GOT3 (cell line): ENCODE measurements around the gene CLUH.

ENCODE experiments used
- DNase-seq: peaks from one replicate; lab custom pipeline; 2025; ENCODE audit warnings: mixed read lengths; lab: John Stamatoyannopoulos, UW

Gene CLUH

DNA sequence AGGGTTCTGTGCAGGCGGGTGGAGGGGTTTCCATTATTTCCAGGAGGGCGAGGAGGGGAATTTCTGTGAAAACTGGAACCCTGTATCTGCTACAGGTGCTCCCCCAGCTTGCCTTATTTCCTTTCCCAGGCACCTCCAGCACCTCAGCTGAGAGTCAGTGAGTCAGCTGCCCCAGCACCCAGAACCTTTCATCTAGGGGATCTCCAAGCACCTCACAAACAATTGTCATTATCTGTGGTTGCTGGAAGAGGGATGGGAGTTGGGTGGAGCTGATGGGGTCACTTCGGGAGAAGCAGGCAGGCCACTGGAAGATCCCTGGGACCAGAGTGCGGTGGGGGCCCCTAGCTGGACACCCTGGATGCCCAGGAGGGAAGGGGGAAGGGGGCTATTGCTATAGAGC, 10.0 kb upstream of the CLUH start:
- no peak for DNase-seq

DNA sequence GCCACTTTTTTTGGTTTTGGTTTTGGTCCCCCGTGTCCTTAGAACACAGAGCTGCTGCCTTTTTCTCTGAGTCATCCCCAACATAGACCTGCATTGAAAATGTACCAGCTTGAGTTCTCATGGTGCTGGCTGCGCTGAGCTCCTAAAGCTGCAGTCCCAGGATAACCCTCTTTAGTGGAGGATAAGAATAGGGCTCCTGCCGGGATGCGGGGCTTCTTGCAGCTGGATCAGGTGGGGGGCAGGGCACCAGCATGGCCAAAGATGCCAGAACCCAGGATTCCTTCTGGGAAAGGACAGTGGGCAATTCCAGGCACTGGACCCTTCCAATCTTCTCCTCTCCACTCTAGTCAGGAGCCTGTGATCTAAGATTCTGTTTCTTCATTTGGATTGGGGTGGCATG, 8.3 kb upstream of the CLUH start:
- no peak for DNase-seq

DNA sequence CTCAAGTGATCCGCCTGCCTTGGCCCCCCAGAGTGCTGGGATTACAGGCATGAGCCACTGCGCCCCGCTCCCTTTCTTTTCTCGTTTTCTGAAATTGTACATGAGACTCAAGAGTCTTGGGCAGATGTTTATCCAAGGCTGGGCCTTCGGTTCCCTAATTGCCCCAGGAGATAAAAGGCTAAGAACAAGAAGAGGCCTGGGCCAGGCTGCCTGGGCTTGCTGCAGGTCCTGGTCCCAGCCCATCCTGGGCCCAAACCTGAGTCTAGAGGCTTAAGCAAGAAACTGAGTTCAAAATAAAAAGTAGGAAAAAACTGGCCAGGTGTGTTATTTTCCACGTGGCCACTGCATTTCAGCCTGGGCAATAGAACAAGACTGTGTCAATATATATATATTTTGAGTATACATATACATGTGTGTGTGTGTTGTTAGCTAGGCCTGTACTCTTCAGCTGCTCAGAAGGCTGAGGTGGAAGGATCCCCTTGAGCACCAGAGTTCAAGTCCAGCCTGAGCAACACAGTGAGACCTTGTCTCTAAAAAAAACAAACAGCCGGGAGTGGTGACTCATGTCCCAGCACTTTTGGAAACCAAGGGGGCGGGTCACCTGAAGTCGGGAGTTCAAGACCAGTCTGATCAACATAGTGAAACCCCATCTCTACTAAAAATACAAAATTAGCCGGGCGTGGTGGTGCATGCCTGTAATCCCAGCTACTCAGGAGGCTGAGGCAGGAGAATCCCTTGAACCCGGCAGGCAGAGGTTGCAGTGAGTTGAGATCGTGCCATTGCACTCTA, 6.8 kb upstream of the CLUH start:
- DNase-seq = no peak

DNA sequence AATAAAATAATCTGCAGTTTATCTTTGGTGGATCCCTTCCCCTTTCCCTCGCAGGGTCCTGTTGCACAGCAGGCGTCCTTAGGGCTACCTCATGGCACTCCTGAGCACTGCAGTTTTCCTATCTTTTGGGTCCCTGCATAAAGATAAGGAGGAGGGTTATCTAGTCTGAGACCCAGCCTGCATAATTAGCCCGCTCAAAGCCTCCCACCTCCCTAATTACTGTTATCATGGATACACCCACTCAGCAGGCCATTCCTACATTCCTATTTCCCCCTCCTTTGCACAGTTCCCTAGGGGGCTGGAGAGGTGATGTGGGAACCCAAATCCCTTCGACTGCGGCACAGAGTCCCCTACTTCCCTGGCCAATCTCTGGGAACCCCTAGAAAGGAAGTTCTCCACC, 5.1 kb upstream of the CLUH start:
- no peak for DNase-seq

DNA sequence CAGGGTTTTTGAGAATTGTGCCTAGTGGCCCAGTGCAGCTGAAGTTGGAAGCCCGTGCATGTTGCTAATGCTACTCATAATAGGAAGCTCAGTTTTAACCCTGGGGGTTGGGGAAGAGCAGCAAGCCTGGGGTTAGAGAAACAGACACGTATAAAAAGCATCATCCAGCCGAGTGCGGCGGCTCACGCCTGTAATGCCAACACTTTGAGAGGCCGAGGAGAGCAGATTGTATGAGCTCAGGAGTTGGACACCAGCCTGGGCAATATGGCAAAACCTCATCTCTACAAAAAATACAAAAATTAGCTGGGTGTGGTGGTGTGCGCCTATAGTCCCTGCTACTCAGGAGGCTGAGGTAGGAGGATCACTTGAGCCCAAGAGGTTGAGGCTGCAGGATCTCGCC, 2.3 kb upstream of the CLUH start:
- DNase-seq = no peak

DNA sequence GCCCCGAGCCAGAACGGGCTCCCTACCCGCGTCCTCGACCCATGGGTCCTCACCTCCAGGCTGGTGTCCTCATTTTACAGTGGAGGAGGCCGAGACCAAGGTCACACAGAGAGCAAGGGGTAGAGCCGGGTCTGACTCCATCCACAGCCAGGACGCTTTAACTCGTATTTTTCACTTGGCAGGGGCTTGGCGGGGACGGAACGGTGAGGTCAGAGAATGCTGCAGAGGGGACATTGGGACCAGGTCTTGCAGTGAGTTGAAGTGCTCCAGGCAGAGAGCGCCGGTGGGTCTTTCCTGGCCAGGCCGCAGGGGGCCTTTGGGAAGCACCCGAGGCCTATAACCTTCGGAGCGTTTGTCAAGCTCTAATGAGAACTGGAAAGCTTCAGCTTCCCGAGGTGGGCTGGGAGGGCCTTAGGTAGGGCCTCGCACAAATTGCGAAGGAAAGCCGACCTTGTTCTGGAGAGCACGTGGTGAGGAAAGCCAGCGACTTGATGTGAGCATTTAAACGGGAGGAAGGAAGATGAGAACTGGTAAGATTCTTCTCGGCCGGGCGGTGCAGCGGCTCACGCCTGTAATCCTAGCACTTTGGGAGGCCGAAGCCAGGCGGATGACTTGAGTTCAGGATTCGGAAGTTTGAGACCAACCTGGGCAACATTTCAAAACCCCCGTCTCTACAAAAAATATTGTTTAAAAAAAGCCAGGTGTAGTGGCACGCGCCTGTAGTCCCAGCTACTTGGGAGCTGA, 908 bp upstream of the CLUH start:
- DNase-seq = no peak

DNA sequence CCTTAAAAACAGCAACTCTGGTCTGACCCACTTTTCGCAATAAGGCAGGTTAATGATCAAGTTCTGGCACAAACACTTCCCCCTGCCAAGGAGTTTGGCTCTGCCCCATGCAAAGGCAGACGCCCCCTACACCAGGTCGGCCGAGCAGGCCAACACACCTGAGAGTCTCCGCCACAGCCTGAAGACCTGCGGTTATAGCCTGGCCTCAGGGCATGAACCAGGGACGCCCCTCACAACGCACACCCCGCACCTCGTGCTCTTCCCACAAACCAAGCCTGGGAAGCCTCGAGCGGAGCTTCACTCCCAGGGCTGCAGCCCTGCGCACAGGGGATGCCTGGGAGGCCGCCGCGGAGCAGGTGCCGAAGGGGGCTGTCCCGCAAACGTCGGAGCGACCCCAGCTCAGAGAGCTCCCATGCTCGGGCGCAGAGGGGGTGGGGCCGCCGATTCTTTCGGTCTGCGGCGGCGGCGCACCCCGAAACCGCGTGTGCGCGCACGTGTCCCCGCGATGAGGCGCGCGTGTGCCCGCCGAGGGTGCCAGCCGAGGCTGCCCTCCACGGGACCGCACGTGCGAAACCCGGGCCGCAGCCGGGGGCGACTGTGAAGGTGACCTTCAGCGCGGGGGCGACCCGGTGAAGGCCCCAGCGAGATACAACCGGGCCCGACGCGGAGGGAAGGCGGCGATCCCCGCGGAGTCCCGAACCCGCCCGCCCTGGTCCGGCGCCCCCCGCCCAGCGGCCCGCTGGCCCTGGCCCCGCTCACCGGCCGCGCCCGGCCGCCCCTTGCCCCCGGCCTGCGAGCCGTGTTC, 559 bp downstream of the CLUH start:
- DNase-seq = no peak

DNA sequence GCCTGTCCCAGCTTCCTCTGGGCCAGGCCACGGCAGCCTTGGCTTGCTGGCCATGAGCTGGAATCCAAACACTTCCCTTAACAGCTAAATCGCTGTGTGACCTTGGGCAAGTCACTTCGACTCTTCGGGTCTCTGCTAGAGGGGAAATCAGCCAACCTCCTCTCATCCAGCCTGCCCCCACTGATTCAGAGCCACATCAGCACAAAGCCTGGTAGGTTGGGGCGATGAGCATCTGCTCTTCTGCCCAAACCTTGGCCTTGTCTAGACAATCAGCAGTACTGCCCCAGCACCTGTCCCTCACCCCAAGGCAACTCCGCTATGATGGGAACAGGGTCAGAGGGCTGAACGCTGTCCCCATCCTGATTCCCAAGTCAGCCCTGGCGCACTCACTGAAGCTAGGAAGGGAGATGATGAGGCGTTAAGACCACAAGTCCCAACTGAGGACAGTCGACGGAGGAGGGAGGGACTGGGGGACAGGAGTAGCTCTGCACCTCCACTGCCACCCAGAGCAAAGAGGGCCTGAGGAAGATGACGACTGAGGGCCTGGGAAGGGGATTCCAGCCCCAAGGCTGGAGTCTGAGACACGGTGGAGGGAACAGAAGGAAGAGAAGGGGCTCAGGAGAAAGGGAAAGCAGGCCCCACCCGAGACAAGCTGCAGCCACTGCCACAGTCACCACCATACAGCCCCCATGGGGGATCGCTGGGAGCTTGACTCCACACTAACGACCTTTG, 1.3 kb downstream of the CLUH start:
- DNase-seq = no peak

DNA sequence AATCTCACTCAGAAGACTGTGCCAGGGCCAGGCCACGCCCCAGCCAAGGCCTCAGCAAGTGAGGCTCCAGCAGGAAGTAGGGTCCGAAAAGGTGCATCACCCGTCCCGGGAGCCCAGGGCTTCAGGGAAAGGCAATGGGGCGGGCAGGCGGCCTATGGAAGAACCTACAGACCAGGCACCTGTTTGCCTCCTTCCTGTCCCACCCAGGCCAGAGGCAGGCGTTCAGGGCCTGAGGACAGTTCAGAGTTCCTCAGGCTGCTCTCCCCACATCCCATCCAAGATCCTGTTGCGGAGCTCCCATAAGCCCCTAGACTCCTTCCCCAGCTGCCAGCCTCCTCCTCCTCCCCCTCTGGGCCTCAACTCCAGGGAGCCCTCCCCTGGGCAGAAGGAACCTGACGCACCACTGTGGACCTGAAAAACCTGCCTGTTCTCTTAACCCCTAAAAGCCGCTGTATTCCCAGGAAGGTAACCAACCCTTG, 2.3 kb downstream of the CLUH start:
- DNase-seq = no peak

DNA sequence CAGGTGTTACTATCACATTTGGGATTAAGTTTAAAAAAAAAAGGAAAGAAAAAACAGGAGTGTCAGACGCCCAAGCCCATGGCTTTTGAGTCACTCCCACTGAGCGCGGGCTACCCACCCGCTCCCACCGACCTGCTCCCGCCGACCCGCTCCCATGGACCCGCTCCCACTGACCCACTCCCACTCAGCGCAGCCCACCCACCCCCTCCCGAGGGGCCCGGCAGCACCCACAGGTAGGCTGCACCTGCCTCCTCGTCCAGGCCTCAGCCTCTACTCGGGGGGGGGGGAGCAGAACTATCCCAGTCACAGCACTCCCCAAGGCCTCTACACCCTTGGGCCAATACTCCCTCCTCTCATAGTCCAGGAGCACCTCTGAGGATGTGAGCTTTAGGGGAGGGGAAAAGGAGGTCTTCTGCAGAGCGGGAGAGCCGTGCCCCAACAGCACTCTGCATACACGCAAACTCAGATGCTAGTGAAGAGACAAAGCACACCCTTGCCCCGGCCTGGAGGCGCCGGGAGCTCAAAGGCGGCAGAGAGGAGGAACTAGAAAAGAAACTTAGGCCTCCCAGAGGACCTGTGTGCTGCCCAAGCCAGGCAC, 2.9 kb downstream of the CLUH start:
- DNase-seq = no peak

DNA sequence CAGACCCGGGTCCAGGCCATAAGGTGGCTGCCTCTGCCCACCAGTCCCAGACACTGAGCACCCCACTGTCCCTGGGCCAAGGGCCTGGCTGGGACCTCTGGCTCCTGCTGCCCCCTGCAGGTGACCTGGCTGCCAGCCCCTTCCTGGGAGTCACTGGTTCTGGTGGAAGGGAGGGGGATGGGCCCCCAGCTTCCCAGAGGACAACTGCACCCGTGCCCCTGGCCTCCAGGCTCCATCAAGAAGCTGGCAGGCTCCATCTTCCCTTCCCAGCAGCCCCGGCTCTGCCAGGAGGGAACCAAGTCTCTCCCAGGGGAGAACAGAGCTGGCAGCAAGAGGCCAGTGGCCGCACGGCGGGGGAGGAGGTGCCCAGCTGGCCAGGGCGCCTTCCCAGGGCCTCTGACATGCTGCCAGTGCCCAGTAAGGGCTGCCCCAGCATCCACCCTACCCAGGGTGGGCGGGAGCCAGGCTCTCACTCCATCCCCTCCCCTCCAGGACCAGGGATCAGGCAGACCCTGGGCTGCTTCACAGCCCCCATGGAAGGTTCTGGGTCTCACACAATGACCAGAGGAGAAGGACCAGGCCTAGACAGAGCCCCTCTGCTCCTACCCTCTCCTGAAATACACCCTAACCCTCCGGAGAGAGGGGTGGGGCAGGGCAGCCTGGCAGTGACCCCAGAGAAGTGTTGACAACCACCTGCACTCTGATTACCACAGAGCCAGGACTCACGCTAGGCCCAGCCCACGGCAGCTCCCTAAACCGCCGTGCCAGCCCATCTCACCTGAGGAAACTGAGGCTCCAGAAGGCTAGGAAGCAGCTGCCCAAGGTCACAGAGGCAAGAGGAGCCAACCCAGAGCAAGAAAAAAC, 3.6 kb downstream of the CLUH start:
- no peak for DNase-seq

DNA sequence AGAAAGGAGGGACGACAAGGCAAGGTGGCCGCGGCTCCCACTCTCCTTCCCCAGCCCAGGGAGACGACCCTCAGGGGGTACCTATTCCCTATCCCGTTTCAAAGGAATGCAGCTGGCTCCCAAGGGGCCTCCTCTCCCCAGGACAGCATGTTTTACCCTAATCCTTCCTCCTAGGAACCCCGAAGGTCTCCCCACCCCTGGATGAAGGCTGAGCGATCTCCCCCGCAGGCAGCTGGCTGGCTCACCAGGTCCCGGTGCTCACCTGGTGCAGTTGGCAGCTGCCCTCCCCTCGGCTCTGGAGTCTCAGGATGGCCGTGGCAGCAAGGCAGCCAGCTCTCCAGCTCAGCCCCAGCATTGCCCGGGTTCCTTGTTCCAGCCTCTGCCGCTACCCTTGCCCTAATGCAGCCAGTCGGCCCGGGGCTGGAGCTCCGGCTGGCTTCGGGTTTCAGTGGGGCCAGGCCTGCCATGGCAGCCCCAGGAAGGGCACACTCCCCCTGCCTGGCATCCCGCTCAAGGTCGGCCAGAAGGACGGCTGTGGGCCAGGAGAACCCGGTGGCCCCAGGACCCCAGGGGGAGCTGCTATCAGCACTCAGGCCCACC, 4.6 kb downstream of the CLUH start:
- no peak for DNase-seq

DNA sequence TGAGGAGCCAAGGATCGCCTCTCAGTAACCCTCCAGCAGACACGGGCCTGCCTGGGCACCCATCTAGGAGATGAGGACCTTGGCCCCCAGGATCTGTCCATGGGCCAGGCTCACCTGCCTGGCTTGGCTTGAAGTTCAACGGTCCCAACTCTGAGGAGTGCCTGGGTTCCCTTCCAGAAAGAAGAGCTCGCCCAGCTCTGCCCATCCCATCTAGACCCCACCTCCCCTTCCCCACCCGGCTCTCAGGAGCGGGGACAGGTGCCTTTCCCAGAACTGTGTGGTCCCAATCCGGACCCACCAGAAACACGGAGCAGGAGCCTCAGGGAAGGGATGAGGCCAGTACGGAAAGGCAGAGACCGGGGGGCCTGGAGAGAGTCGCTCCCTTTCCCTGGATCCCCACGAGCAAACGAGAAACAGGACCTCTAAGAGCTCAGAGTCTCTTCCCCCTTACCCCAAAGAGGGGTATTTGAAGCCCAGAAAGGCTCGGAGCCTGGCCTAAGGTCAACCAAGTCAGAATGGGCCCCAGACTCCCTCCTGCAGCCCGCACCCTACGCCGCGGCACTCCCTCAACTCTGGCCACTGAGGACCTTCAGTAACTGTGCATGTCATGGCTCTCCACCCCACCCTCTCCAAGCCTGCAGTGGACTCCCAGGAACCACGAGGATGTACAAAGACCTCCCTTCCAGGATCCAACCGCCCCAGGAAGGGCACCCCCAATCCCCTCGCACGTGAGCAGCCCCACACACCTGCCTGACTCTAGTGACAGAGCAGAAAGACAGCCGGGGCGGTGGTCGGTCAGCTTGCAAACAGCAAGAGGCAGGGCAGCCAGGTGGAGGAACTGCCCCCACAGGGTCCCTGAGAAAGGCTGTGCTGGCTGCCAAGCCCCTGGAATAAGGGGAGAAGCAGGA, 5.4 kb downstream of the CLUH start:
- DNase-seq = no peak

DNA sequence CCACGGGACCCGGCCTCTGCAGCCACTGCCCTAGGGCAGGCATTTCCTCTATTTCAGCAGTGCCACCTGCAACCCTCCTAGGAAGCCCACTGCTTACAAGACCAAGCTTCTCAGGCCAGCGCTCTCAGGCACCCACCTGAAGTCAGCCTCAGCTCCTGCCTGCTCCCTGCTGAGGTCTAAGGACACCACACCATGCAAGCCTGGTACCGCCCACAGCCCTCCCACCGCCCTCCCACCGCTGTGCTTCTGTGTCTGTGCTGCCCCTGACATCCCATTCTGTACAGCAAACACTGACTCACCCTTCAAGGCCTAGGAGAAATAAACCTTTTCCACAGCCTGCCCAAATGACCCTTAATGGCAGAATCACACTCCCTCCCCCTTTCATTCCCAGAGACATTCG, 6.3 kb downstream of the CLUH start:
- no peak for DNase-seq

DNA sequence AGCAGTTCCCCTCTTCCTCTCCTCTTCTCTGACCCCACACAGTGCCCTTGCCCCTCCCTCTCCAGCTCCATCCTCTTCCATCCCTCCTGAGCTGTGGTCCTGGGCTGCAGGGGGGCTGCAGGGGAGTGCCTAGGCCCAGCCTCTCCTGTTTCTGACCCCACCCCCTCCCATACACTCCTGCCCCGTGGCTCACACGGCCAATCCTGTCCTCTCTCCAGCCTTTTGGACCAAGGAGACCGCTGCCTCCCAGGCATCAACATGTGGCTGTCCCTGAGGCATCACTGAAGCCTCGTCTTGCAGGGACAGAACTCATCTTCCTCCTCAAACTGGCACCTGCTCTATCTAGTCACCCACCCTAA, 6.7 kb downstream of the CLUH start:
- no peak for DNase-seq

DNA sequence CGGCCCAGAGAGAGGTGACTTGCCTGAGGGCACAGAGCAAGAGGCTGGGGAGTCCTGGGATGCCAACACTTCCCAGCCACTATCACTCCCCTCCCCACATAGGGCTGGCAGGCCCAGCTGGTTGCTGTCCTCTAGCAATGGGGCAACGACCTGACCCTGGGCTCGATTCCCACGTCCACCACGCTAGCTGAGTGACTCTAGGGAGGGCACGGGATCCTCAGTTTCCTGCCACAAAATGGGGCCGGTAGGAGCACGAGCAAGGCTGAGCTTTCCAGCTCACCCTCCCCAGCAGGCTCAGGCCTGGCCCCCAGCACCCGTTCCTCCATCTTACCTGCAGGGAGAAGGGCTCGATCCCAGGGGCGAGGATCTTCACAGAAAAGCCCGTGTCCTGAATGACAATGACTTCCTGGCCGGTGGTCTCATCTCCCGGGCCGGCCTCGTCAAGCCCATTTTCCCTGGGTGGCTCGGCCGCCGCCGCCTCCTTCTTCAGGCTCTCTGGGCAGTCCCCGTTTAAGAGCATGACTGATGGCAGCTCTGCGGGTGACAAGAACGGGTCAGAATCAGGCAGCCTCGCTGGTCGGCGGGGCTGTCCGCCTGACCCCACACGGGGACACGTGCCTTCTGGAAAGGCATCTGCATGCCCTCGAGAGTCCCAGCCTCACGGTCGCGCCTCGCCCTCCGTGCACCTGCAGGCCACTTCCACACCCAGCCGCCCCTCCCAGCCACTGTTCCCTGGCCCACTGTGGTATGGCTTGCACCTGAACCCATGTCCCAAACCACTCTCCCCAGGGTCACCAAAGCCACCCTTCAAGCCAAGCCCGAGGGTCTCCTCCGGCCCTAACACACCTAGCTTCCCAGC, 7.3 kb downstream of the CLUH start:
- DNase-seq = no peak

DNA sequence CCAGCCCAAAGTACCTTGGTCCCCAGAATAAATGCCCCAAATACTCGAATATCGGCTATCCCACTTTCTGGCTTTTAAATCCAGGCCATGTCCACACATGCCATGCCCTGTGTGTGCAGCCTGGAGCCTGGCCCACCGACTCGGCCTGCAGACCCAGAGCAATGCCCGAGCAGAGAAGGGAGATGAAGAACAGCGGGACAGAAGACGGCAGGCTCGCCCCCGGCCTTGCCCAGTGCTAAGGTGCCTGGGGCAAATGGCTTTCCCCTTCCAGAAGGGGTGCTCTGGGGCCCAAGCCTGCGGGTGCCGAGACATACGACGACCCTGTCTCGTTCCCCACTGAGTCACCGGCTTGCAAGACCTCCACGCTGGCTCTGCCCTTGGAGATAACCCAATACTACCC, 8.0 kb downstream of the CLUH start:
- DNase-seq = no peak

DNA sequence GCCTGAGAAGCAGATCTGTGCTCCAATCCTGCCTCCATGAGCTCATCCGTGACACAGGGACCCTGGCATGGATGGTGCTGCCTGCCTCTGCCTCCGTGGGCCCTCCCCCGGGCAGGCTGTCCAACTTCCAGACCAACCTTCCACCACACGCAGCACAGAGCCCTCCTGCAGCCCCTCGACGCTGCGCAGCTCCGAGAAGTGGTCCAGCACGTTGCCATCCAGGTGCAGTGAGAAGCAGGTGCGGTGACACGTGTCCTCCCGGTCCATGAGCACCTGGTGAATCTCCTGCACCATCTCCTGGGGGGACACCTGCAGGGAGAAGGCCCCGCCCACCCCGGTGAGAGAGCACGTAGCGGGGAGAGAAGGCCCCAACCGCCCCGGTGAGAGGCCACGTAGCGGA, 8.4 kb downstream of the CLUH start:
- DNase-seq = no peak
